ENCODE results near the gene LAMB1.
"Not testable (repeated sequence)": the region's sequence is repeated elsewhere in the genome, so short reads cannot be mapped to it uniquely, and the experiment has no call there.

LAMB1 gene

DNA sequence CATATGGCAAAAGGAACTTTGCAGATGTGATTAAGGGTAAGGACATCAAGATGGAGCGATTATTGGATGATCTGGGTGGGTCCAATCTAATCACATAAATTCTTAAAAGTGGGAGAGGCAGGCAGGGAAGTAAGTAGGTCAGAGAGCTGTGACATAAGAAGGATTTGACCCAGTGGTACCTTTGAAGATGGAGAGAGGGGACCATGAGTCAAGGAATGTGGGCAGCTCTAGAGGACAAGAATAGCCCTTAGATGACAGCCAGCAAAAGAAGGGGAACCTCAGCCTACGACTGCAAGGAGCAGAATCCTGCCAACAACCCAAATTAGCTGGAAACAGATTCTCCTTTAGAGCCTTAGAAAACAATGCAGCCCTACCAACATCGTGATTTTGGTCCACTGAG lies 34.5 kb downstream of the LAMB1 start:
- DNase-seq, result no peak

DNA sequence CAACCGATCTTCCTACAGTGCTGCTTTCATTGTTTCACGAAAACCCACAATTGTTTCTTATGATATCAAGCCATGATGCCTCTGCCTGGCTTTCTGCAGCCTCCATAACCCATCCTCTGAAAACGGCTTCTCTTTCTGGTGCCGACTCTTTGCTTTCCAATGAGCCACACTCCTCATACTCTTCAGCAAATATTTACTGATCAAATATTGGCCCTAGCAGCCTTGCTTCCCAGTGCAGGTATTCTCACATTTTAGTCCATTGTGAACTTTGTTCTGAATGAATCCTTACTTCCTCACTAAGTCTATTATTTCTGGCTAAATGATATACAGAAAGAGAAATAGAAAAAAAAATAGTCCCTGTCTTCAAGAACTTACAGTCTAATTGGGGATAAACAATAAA lies 35.5 kb downstream of the LAMB1 start:
- no peak for DNase-seq

DNA sequence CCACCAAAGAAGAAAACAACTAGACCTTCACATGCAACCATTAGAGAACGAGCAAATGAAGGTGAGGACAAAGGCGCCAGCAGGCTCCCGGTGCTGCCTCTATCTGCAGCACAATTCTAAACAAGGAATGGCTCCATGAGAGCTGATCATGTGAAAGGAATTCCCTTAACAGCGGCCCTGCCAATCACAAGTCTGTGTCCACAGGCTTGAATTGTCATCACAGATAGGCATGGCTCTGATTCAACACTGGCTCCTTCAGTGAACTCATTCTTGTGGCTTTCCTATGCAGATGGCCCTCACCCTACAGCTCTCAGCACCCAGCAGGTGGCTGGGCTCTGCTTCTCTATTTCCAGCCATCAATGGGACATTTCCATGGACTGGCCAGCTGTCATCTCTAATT lies 36.2 kb downstream of the LAMB1 start:
- DNase-seq, result no peak

DNA sequence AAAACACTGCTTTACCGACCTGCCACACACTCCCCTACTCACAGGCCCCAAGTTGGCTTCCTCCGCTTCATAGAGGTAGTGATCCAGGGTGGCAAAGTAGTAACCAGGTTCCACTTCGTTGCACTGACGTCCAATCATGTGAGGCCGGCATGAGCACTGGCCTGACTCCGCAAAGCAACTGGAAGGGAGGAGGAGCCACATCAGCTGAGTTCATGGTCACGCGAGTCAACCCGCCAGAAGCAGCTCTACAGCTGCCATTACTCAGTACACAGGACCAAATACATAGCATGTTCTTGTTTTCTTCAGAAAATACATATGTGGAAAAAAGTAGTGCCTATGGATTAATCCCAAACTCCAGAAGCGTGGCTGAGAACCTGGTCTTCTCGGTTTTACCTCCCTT lies 38.5 kb downstream of the LAMB1 start:
- DNase-seq, result no peak

DNA sequence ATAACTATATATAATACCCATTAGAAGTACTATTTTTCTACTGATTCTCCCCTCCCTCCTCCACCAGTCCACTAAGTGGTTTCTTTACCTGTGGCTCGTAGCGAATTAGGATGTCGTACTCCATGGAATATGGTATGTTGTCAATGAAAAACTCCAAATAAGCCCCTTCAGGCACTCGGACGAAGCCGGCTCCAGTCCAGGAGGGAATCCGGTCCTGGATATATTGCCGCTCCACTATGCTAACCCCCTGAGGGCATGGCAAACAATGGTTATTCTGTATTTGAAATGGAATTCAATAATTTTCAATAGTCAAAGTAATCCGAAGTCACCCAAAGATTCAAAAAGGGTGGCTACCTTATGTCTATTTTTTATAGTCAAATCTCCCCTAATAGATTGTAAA lies 40.1 kb downstream of the LAMB1 start:
- DNase-seq, result no peak

DNA sequence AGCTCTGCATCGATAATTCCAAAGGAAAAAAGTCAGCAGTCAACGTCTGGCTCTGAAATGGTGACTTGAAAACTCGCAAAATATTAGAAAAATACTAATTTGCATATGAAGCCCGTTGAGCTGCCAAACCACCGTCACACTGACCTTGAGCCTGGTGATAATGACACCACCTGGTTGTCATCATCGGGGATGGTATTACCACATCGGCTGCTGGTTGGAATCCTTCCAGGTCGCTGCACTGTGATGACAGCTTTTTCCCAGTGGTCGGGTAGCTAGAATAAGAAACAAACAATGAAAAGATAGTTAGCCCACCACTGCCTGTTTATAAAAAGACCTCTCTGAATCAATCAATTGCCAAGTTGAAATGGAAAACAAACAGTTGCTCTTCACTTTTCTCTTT lies 41.6 kb downstream of the LAMB1 start:
- DNase-seq, result no peak

DNA sequence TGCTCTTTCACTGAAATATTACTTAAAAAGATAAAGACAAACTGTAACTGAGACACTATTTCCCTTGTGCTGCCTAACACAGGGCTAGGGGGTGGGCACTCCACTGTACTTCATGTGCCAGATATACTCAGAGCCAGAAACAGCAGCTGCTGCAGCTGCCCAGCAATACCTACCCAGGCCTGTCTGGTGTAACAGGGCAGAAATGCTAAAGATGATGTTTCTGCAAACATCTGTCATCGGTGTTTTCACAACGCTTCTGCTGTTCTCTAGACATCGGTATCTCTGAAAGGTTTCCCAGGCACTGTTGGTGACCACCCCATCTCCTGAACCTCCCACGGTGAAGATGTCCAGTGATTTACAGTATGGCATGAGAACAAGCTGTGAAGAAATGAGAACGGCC lies 42.7 kb downstream of the LAMB1 start:
- no peak for DNase-seq

DNA sequence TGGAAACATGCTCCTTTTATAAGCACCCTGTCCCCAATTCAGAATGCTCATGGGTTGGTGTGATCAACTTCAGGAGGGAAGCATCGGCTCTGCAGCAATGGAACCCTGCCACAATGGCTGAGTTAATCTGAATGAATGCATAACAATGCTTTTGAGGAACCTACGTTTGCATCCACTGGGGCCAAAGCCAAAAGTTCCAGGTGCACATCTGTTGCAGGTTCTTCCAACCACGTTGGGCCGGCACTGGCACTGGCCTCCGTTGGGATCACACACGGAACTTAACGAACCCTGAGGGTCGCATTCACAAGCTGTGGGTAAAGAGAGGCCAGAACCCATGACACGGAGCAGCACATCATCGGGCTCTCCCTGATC lies 43.4 kb downstream of the LAMB1 start:
- no peak for DNase-seq

DNA sequence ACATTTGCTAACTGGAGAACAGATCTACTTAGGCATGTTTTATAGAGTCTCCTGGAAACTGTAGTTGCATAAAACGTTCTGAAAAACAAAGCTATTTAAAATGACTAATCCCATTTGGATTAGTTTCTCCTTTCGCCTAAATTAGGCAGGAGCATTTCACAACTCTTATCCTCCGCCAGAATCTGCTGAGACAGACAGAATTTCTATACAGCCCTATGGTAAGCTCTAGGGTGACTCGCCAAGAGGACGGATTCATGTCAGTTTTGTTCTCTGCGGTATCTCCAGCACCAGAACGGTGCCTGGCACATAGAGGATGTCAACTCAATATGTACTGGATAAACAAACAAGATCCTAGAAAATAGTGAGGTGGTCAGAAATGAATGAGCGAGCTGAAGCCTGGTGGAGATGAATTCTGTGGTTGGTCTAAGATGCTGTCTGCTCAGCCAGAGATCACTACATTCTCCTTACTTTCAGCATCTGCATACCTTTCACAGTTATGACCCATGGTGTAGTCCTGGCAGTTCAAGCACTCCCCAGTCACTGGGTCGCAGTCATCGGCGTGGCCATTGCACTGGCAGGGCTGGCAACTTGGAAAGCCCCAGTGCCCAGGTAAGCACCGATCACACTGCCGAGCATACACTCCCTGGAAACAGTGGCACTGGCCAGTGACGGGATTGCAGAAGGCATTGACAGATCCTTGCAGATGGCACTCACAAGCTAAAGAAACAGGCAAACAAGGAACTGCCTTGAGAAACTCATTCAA lies 44.0 kb downstream of the LAMB1 start:
- no peak for DNase-seq

DNA sequence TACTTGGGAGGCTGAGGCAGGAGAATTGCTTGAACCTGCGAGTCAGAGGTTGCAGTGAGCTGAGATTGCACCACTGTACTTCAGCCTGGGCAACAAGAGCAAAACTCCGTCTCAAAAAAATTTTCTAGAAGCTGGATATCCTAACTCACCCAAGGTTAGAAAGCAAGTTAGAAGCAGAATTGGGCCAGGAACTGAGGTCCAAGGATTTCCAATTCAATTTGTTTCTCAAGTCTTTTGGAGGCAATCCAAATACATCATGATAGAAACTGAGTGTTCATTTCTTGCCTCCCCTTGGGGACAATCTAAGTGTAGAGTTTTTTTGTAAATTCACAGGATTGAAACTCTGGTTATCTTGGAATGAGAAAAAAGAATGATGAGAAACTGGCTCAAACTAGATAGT lies 45.5 kb downstream of the LAMB1 start:
- no peak for DNase-seq

DNA sequence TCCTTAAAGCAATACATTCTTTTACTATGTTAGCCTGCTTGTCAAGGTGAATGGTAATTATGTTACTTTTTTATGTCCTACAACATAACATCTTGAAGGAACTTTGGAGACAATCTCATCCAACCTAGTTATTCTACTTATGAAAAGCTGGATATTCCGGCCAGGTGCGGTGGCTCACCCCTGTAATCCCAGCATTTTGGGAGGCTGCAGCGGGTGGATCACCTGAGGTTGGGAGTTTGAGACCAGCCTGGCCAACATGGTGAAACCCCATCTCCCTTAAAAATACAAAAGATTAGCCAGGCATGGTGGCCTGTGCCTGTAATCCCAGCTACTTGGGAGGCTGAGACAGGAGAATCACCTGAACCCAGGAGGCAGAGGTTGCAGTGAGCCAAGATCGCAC lies 46.0 kb downstream of the LAMB1 start:
- not testable (repeated sequence) for DNase-seq

DNA sequence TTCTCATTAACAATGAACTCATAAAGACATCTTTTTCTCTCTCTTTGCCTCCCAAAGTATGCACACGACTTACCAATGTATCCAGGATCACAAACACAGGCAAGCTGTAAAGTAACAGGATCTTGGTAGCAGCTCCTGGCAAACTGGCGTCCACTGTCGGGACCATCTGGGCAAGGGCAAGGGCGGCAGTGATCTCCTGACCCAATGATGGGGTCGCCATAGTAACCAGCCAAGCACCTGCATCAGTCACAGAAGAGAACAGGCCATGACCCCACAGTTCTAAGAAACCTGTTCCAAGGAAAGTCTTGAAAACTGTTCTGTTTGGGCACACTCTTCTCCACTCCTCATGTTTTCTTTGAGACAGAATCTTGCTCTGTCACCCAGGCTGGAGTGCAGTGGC lies 47.6 kb downstream of the LAMB1 start:
- DNase-seq, result no peak

DNA sequence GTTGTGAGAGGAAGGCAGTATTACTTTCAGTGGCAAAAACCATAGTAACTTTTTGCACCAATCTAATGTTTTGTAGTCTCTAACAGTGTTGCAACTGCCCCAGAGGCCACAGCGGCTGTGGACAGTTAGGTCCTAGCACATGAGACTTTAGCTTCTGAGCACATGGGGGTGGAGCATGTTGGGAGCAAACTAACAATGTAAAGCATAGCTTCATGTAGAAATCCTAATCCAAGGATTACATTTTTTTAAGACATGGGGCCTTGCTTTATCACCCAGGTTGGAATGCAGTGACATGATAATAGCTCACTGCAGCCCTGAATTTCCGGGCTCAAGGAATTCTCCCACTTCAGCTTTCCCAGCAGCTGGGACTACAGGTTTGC lies 49.0 kb downstream of the LAMB1 start:
- no peak for DNase-seq

DNA sequence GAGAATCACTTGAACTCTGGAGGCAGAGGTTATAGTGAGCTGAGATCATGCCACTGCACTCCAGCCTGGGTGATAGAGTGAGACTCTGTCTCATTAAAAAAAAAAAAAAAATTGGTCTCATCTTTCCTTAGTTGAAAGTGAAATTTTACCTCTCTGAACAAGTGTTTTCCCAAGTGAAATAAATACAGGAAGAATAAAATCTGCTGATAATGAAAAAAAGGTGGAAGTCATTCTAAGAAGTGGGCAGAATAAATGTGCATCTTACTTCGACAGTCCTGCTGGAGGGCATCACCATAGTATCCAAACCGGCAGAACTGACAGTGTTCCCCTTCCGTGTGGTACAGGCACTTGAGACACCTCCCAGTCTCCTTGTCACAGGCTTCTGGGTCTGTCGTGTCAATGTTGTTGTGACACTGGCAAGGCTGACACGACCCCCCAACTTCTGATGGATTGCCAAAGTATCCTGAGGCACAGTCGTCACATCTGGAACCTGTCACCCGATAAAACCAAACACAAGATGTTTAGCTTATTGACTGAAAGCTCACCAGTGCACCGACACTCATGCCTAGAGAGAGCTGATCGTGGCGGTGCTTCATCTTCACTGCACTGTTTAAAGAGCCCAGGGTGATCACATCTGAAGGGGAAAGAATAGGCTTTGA lies 49.6 kb downstream of the LAMB1 start:
- no peak for DNase-seq

DNA sequence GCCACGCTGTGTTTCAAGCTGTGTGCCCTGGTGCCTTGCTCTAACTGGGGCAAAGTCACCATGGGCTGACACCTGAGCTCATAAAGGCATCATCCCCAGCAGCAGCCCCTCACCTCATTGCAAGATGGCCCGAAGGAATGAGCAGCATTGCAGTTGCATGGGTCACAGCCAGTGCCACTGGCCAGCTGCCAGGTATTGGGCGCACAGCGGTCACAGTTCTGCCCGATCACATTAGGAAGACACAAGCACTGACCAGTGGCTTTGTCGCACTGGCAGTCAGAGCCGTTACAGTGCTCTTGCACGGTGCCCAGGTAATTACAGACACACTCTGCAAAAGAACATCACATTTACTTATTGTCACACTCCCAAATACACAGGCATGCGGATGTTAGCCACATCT lies 51.1 kb downstream of the LAMB1 start:
- no peak for DNase-seq

DNA sequence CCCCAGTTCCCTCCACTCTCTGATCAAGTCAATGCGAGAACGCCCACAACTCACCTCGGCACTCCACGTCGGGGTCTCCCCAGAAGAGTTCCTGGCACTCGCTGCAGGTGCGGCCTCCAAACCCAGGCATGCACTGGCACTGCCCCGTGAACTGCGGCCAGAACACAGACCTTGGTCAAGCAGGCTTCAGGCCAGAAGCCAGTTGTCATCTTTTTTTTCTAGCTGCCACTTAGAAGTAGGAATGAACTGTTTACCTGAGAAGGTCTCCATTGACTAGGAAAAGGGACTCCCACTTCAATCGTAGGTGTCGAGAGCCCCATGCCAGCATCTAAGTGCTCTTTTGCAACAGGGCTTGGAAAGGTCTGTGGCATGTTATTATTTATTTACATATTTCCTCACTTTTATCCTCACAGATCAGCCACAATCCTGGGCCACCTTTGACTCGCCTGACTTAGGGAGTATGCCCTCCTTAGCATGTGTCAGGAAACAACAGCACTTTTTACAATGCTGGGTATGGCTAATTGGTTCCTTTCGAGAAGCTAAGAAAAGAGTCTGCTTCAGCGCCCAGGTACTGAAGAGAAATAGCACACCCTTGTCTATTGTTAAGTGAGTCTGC lies 51.7 kb downstream of the LAMB1 start:
- no peak for DNase-seq

DNA sequence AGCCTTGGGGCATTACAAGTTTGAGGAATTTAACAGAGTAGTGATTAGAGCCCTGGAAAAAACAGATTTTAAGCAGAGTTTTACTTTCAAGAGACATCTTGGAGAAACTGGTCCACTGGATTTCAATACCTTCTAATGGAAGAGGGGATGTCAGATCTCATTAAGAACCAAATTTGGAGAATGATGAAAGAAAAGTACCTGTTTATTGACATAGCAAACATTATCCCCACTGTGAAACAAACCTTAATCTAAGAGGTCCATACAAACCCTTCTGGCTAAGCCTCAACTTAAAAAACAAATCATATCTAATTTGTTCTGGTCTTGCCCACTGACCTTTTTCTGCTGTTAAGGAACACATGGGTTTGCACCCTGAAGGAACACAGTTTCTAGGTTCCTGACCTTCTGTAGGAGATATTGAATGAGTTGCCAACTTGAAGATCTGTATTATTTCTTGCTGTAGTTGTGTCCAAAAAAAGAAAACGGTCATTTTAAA lies 53.5 kb downstream of the LAMB1 start:
- DNase-seq, result no peak

DNA sequence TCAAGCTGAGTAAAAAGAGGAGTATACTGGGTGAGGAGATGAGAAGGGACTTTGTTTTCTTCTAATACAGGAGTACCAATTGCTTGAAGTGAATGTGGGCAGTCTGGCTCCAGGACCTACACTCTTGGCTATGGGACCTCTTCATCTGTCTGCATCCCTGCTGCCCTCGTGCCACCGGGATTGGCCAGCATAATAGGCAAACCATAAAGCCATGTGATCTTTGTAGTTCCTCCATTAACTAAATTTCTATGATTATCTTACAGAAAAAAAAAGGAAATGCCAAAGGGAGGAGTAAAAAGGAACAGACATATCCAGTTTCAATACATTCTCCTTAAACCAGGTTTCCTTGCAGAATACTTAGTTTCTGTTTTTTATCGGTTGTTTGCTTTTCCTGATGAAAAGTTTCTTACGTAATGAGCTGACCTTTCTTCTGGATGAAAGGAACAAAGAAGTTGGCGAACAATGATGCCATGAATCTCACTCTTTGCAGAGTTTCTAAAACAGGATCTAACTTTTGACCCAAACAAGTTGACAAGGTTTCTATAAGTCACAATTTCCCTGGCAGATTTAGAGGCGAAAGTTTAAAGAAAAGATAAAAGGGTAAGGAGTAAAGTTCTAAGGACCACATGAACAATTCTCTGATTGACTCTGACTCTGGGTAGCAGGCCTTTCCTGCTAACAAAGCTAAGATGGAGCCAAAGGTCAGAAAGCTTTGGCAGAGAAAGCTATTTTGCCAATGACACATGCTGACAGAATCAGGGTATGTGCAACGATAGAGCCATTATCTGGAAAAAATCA lies 54.1 kb downstream of the LAMB1 start:
- DNase-seq, result no peak

DNA sequence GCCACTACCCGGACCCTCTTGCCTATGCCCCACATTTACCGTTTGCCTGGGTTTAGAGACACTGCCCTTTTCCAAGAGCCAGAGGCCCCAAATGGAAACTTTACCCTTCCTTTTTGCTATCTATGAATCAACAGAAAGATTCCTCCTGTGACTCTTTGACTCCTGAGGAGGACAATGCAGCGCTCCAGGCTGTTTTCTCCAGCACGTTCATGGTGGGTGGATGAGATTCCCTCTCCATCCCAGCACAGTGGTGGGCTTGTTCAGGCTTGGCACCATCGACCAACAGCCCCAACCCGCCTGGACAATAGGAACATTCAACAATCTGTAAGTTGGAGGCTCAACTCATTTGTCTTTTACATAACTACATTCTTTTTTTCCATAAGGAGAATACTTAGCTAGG lies 56.1 kb downstream of the LAMB1 start:
- no peak for DNase-seq

DNA sequence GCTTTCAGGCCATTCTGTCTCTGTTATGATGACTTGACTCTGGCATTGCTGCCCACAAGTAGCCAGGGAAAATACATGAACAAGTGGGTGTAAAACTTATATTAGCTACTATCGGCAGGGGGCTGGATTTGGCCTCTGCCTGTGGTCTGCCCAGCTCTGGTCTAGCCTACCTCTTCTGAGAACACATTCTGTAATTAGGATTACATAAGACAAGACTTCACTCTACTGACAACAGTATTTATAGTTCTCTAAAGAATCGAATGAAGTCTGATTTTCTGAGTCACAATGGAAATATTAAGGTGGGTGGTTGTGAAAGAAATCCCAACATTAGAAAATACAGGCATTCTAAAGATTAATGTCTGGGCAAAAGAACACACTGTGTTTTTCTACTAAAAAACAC lies 56.5 kb downstream of the LAMB1 start:
- DNase-seq, result no peak

DNA sequence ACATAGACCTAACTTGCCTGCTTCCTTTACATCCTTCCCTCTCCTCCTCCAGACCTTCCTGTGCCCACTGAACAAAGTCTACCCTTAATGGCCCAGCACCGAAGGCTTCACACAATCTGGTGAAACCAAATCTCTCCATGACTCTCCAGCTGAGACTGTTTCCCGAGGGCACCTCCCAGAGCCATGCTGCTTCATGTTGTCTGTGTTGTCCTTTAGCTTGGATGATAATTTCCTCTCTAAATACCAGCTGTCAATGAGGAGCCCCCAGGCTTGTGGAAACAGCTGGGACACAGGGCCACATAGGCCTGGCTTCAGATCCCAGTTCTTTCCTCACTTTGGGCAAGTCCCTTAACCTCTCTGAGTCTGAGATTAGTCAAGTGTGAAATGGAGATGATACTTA lies 57.6 kb downstream of the LAMB1 start:
- DNase-seq, result no peak

DNA sequence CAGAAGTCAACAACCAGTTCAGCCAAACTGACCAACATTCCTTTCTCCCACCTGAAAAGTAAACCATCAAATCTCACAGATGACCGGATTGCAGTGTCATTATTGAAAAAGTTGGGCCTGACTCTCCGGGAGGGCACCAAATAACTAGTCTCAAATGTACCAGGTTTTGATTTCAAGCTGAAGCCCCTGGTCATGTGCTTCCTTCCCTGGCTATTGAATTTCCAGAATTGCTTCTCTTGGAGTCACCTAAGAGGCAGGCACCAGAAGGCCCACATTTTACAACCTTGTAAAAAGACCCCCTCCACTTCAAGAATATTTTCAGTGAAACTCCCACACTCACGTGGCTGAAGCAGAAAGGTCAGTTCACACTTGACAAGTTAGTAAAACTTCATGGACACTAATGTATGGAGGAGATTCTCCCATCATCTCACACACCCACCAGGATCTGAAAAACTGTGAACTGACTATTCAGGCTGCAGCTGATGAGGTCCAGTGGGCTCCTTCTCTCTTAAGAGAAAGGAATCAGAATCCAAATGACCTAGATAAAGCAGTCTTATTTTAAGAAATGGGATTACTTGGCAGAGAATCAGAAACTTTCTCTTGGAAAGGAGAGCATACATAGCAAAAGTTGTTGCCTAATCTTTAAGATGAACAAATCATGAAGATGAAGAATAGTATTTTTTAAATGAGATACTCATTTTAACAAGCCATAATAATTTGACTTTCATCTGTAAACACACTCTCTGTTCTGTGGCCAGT lies 58.4 kb downstream of the LAMB1 start:
- DNase-seq, result no peak

DNA sequence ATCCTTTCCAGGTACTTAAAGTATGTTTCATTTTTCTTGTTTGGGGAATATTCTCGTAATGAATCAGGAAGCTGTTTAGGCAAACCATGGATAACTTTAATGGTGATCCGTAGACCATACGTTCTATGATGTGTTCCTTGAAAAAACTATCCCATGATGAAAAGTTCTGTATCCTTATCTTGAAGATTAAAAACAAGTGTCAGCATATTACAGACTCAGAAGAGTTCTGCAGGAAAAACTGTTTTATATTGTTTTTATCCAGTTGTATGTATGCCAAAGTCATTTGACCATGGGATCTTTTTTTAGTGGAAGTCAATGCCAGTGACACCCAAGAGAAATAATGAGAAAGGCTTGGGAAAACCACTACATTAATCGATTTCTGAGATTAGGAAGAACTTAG lies 59.9 kb downstream of the LAMB1 start:
- no peak for DNase-seq
